Measurements from ENCODE around the gene TOP1. TPM values are rescaled to one million over a fixed set of nuclear protein-coding genes. Genes with fewer than 3 reads are reported as not detected.

Gene TOP1
- total RNA-seq, 1 experiment from 2014 or later, result 29.1 TPM

- Histone ChIP-seq H3K27me3 (ENCODE audit: low read length) (no peaks in the 10 kb centered on the region), H3K79me2 (ENCODE audit: low read length) (peaks cover 100% of the 10 kb centered on the region), H3K4me2 (ENCODE audit: low read length) (peak overlapping the region; percentile 84), H2AFZ (ENCODE audit: low read length) (no peak overlapping the region), H3K36me3 (ENCODE audit: low read depth, low read length) (peaks cover 15% of the 10 kb centered on the region; the same call in 1 of the 2 replicates), H3K9ac (ENCODE audit: low read length) (no peak overlapping the region), H3K9me2 (replicated peaks; ENCODE audit: low read length) (no peaks in the 10 kb centered on the region), H3F3A (ENCODE audit: low read length, unreplicated experiment) (no peaks in the 10 kb centered on the region), H4K20me1 (ENCODE audit: low read length) (peaks cover 79% of the 10 kb centered on the region), H3K4me3 (ENCODE audit: low read length) (no peak overlapping the region), H3K9me3 (ENCODE audit: low read length) (no peaks in the 10 kb centered on the region), H3K4me1 (ENCODE audit: insufficient read depth, low read length) (peaks cover 37% of the 10 kb centered on the region), H3K27ac (ENCODE audit: low read length) (no peak overlapping the region)
- no peak for DNase-seq
- ChIA-PET CTCF (interaction anchor here (1.5 kb wide), 1 partner anchor 44 kb away, joined by 6 read pairs; no protein-coding TSS in a partner anchor), POLR2A (ENCODE audit: unreplicated experiment) (no interaction called here)
- ATAC-seq, result no peak
- intact Hi-C loops (cut with micrococcal nuclease), result no loop called here
- TF ChIP-seq EZH2 (IDR thresholded peaks at IDR 0.05; ENCODE audit: low read length, unreplicated experiment) (no peak), CTCF (conservative IDR thresholded peaks at IDR 0.05; ENCODE audit: low read depth, low read length) (no peak), EZH2phosphoT487 (IDR thresholded peaks at IDR 0.05; ENCODE audit: borderline replicate concordance, low read length) (no peak)
- no TSS peak for BruUV-seq (replicated peaks)
These were observed 5.6 kb downstream of the TOP1 start for GRCh38 chr20:41034239-41034638.

GRCh38 chr20:41035207-41035606, 6.6 kb downstream of the TOP1 start:
- TF ChIP-seq EZH2phosphoT487 (IDR thresholded peaks at IDR 0.05; ENCODE audit: borderline replicate concordance, low read length), result no peak
- TF ChIP-seq CTCF (conservative IDR thresholded peaks at IDR 0.05; ENCODE audit: low read depth, low read length), result no peak
- no peak for TF ChIP-seq EZH2 (IDR thresholded peaks at IDR 0.05; ENCODE audit: low read length, unreplicated experiment)
- no TSS peak for BruUV-seq (replicated peaks)
- H3F3A ChIP-seq (ENCODE audit: low read length, unreplicated experiment), result no peaks in the 10 kb centered on the region
- peaks cover 100% of the 10 kb centered on the region for H3K79me2 ChIP-seq (ENCODE audit: low read length)
- no peak overlapping the region for H3K27ac ChIP-seq (ENCODE audit: low read length)
- H3K27me3 ChIP-seq (ENCODE audit: low read length), result no peaks in the 10 kb centered on the region
- DNase-seq (no peak), ATAC-seq (no peak)
- no peaks in the 10 kb centered on the region for H3K9me3 ChIP-seq (ENCODE audit: low read length)
- no peak overlapping the region for H3K9ac ChIP-seq (ENCODE audit: low read length)
- peaks cover 80% of the 10 kb centered on the region for H4K20me1 ChIP-seq (ENCODE audit: low read length)
- H3K4me2 ChIP-seq (ENCODE audit: low read length), result no peak overlapping the region
- no peaks in the 10 kb centered on the region for H3K9me2 ChIP-seq (replicated peaks; ENCODE audit: low read length)
- POLR2A ChIA-PET (ENCODE audit: unreplicated experiment), result interaction anchor here (0.6 to 0.7 kb wide), 3 partner anchors 11 to 45 kb away, joined by 3 to 4 read pairs (median 3); no protein-coding TSS in a partner anchor
- H3K4me1 ChIP-seq (ENCODE audit: insufficient read depth, low read length), result peaks cover 37% of the 10 kb centered on the region
- no peak overlapping the region for H2AFZ ChIP-seq (ENCODE audit: low read length)
- CTCF ChIA-PET, result interaction anchor here (1.5 kb wide), 1 partner anchor 45 kb away, joined by 6 read pairs; no protein-coding TSS in a partner anchor
- intact Hi-C loops (cut with micrococcal nuclease), result no loop called here
- no peak overlapping the region for H3K4me3 ChIP-seq (ENCODE audit: low read length)
- peaks cover 20% of the 10 kb centered on the region; the same call in 1 of the 2 replicates for H3K36me3 ChIP-seq (ENCODE audit: low read depth, low read length)

GRCh38 chr20:41037179-41037578, 8.6 kb downstream of the TOP1 start:
- H3K27ac ChIP-seq (ENCODE audit: low read length), result no peak overlapping the region
- ChIA-PET CTCF (no interaction called here), POLR2A (ENCODE audit: unreplicated experiment) (no interaction called here)
- peaks cover 25% of the 10 kb centered on the region; the same call in 1 of the 2 replicates for H3K36me3 ChIP-seq (ENCODE audit: low read depth, low read length)
- H3K4me1 ChIP-seq (ENCODE audit: insufficient read depth, low read length), result peaks cover 21% of the 10 kb centered on the region
- H3K79me2 ChIP-seq (ENCODE audit: low read length), result peaks cover 100% of the 10 kb centered on the region
- TF ChIP-seq CTCF (conservative IDR thresholded peaks at IDR 0.05; ENCODE audit: low read depth, low read length), result no peak
- no peak for TF ChIP-seq EZH2phosphoT487 (IDR thresholded peaks at IDR 0.05; ENCODE audit: borderline replicate concordance, low read length)
- no peak for TF ChIP-seq EZH2 (IDR thresholded peaks at IDR 0.05; ENCODE audit: low read length, unreplicated experiment)
- DNase-seq, result no peak
- H3K4me2 ChIP-seq (ENCODE audit: low read length), result no peak overlapping the region
- no peaks in the 10 kb centered on the region for H3K9me3 ChIP-seq (ENCODE audit: low read length)
- no peak overlapping the region for H3K9ac ChIP-seq (ENCODE audit: low read length)
- BruUV-seq (replicated peaks), result no TSS peak
- intact Hi-C loops (cut with micrococcal nuclease), result no loop called here
- H2AFZ ChIP-seq (ENCODE audit: low read length), result no peak overlapping the region
- no peaks in the 10 kb centered on the region for H3K9me2 ChIP-seq (replicated peaks; ENCODE audit: low read length)
- peaks cover 65% of the 10 kb centered on the region for H4K20me1 ChIP-seq (ENCODE audit: low read length)
- no peak overlapping the region for H3K4me3 ChIP-seq (ENCODE audit: low read length)
- H3F3A ChIP-seq (ENCODE audit: low read length, unreplicated experiment), result no peaks in the 10 kb centered on the region
- no peaks in the 10 kb centered on the region for H3K27me3 ChIP-seq (ENCODE audit: low read length)
- ATAC-seq, result no peak

Data from PC-3 (cell line).